HG03342 (cell line): Measurements from ENCODE around the gene KRTAP5-7.
"Not testable (repeated sequence)": the region's sequence is repeated elsewhere in the genome, so short reads cannot be mapped to it uniquely, and the experiment has no call there.

Experiments
- ATAC-seq: cut with Tn5 transposase; IDR thresholded peaks from one replicate; pipeline ENCODE4 v1.9.1; 2021; ENCODE audit warnings: mild to moderate bottlenecking, moderate library complexity; ENCODE audit not compliant: unreplicated experiment

Gene KRTAP5-7

GRCh38 chr11:71556018-71556417 is 29.0 kb downstream of the KRTAP5-7 start:
- ATAC-seq: no peak

GRCh38 chr11:71557257-71557656 is 30.2 kb downstream of the KRTAP5-7 start:
- no peak for ATAC-seq

- ATAC-seq: no peak
Observed at GRCh38 chr11:71558996-71559395, 31.9 kb downstream of the KRTAP5-7 start.

- no peak for ATAC-seq
Observed at GRCh38 chr11:71562120-71562519, 35.1 kb downstream of the KRTAP5-7 start.

GRCh38 chr11:71563406-71563805 is 36.3 kb downstream of the KRTAP5-7 start:
- ATAC-seq: no peak

GRCh38 chr11:71564430-71564829 is 37.4 kb downstream of the KRTAP5-7 start:
- no peak for ATAC-seq

GRCh38 chr11:71565263-71565662 is 38.2 kb downstream of the KRTAP5-7 start, which contains the start of gene KRTAP5-10:
TSS of gene KRTAP5-10 (plus strand) at chr11:71565563. CDS start at chr11:71565588, 25 bp downstream.
- no peak for ATAC-seq

DNA sequence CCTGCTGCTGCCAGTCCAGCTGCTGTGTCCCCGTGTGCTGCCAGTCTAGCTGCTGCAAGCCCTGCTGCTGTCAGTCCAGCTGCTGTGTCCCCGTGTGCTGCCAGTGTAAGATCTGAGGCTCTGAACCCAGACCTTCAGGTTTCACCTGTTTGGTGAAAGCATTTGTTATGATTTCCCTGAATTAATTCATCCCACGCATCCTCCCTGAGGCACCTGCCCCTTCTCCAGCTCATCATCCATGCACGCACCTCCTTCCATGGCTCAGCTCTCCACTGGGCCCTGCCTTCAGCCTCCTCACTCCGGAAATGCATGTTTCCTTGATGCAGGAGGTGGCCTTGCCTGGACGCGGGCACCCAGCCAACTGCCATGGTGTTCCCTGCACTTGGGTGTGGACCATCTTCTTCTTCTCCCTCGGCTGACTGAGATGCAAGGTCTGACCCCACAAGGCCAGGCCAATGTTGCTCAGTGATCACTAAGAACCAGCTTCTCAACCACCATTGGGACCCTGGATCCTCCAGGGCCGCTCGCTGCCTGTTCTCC is 39.1 kb downstream of the KRTAP5-7 start:
- ATAC-seq: no peak

DNA sequence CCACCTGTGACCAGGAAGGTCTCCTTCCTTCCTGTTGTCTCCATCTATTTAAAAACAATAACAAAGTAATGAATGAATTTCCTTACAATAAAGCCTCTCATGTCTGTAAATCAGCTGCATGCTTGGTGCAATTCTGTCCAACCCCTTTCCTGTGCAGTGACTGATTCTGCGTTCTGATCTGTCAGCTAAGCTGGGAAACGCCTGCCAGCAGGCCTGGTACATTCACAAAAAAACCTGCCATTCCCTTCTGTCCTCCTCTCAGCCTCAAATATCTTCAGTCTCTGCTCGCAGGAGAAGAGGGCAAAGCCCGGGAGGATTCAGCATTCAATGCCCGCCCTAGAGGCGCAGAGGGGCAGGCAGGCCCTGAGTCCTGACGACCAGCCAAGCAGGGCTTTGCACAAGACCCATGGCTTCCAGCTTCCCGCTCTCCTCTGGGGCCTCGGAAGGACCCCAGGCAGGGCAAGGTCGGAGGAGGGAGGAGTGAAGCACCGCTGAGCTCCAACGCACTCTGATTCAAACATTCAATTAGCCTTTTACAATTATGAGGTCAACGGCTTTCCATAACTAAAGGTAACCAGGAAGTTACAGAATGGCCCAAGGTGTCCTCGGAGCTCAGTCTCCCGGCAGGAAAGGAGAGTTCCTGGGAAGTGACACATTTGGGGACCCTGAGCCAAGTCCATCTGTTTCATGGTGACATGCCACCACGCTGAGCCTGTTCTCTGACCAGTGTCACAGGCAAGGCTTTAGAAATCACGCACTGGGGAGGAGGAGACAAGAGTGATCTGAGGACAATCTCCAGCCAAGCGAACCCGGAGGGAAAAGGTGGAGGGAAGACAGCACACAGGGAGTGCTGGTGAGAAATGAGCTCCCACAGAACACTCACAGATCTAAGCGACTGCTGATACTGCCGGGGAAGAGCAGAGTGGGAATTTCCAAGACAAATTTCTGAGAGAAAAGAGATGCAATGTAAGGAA is 39.8 kb downstream of the KRTAP5-7 start:
- not testable (repeated sequence) for ATAC-seq

DNA sequence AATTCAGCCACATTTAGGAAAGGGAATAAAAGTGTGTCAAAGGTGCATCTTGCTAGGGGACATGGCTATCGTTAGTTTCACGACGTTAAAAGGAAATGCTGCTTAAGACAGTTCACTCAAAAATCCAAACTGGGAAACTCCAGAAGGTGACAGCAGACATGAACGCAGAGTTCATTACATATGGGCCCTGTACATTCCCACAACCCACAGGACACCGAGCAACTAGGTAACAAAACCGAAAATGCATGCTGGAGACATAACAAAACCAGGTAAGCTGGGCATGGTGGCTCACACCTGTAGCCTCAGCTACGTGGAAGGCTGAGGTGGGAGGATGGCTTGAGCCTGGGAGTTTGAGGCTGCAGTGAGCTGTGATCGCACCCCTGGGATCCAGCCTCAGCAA is 40.6 kb downstream of the KRTAP5-7 start:
- not testable (repeated sequence) for ATAC-seq

- ATAC-seq: no peak
Observed at GRCh38 chr11:71568704-71569349, 41.8 kb downstream of the KRTAP5-7 start.

- ATAC-seq: not testable (repeated sequence)
Observed at GRCh38 chr11:71571101-71571850, 44.2 kb downstream of the KRTAP5-7 start.

DNA sequence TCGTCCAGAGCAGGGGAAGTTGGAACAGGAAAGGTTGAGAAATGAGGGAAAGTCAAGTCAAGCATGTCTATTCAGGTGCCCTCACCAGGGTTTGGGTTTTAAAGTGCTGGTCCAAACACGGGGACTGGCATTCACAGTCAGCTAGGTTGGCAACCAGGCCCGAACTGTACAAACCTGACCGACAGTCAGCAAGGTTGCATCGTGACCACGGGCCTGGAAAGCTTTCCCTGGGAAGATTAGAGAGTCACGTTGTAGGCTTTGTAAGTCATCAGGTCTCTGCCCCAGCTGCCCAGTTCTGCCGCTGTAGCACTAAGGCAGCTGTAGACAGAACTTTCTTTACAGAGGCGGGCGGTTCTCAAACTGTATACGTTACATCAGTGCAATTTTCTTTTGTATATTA is 45.7 kb downstream of the KRTAP5-7 start:
- no peak for ATAC-seq

- ATAC-seq: no peak
Observed at GRCh38 chr11:71574418-71574817, 47.4 kb downstream of the KRTAP5-7 start.

GRCh38 chr11:71575723-71576424 is 48.8 kb downstream of the KRTAP5-7 start:
- ATAC-seq: no peak

GRCh38 chr11:71576688-71577465 is 49.8 kb downstream of the KRTAP5-7 start:
- not testable (repeated sequence) for ATAC-seq

- no peak for ATAC-seq
Observed at GRCh38 chr11:71577469-71578004, 50.5 kb downstream of the KRTAP5-7 start.
